DMS79 treated with DMSO at 0.1 percent for 48 hours (cell line): ENCODE results near the gene PCBP3.
"Not testable (repeated sequence)": the region's sequence is repeated elsewhere in the genome, so short reads cannot be mapped to it uniquely, and the experiment has no call there.

ENCODE experiments used
- DNase-seq: peaks from one replicate; lab custom pipeline; 2025; lab: John Stamatoyannopoulos, UW

The PCBP3 gene

DNA sequence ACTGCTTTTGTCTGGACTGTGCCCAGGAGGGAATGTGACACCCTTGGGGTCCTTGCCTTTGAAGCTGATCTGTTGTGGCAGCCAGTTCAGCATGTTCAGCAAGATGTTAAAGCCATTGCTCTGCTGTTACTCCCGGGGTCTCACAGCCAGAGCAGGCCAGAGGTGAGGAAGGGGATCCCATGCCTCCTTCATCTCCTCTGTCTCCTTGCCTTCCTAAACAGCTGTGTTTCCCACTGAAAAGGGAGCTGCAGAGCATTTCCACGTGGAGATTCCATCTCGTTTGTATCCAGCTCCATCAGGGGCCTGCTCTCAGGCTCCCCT is 202.2 kb downstream of the PCBP3 start:
- DNase-seq: no peak

DNA sequence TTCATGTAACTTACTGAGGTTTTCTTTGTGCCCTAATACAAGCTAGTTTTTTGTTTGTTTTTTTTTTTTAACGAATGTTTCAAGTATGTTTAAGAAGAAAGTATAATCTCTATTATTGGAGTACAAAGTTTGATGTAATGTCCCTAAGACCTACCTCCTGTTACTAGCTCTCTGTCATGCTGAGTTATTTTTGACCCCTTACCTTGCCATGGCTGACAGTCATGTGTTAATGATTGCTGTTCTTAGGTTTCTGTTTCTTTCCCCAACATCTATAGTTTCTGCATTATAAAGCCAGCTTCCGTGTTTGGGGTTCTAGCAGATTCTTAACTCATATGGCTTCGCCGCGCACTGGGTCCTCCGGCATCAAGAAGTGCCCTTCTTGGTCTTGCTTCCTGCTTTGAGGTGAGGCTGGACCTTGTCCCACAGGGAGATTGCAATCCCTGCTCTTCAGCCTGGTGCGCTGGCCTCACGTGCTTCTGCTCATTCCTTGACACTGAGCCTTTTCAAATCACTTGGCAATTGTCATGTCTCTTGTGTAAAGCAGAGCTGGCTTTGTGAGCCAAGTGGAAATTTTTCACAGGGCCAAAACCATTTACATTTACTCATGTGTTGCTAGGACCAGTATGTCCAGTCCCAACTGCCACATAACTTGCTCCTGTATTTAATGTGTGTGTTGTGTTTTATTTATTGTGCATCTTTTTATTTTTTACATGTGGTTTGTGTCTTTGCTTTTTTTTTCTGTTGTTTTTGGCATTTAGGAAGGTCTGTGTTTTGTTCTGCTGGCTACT is 203.0 kb downstream of the PCBP3 start:
- DNase-seq: no peak

DNA sequence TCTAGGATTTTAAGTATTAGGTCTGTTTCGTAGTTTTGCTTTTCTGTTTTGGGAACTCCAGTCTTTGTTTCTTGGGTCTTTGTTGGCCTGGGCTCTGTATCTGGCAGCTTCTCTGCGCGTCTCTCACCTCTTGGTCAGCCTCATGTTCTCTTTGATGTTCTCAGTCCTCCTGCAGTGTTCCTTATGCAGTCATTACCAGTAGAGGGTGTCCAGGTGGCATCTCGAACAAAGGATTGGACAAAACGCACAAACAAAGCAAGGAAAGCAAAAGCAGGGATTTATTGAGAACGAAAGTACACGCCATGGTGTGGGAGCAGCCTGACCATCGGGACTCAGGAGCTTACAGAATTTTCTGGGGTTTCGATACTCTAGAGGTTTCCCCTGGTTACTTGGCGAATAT is 204.3 kb downstream of the PCBP3 start:
- DNase-seq: no peak

DNA sequence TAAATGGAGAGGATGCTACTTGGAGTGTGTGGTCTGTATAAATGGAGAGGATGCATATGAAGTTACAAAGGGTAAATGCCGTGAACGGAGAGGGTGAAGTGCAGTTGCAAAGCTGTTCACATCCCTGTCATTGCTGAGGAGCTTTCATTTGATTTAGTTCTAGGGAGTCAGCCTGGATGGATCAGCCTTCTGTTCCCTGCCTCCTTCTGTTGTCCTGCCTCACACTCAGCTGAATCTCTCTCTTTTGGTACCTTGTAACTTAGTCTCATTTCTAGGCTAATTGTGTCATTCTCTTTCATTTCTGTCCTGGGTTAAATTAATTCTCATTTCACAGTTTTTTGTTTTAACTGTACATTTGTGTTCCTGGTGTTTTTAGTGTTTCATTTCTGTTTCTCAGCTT is 204.8 kb downstream of the PCBP3 start:
- DNase-seq: no peak

DNA sequence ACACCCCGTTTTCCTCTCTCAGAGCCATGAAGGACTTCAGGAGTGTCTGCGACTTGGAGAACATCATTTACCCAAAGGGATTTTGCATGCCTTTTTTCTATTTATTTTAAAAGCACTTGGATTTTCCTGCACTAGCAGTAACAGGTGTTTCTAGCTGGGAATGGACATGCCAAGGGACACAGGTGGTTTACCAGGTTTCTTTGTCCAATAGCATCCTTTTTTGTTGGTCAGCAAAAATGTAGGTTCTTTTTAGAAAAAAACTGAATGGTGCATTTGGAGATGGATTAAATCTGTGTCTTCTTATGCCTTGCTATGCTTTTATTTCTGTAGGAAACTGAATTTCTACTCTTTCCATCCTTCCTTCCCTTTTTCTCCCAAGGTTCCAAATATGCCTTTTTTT is 205.3 kb downstream of the PCBP3 start:
- DNase-seq: no peak

DNA sequence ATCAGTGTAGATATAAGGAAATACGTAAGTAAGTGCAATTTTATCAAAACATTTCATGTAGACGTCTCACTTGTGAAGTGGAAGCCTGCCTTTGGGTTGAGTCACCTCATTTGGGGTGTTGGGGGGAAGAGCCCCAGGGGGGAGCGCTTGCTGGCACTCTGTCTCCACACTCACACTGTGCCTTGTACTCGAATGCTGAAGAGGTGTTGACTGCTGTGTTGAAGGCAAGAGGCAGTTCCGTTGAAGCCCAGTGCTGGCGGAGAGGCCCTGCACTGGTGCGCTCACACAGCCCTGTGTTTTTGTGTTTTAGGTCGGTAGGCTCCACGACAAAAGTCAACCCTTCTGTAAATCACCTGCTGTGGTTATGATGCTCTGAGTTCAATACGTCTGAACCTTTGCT is 206.1 kb downstream of the PCBP3 start:
- DNase-seq: no peak

DNA sequence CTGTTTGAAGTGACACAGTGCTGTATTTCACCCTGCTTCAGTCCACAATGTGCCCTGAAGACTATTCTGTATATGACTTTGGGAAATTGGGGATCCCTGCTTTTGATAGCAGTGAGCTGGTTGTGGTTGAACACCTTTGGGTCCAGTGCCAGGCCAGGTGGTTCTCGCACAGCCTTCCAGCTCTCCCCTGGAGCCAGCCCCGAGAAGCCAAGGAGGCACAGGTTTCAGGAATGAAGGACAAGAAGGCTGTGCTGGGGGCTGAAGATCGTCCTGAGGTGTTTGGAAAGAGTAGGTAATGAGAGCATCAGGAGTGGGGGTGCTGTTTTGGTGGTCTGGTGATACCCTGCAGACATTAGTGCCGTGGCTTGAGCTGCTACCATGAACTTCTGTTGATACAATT is 206.7 kb downstream of the PCBP3 start:
- DNase-seq: no peak

DNA sequence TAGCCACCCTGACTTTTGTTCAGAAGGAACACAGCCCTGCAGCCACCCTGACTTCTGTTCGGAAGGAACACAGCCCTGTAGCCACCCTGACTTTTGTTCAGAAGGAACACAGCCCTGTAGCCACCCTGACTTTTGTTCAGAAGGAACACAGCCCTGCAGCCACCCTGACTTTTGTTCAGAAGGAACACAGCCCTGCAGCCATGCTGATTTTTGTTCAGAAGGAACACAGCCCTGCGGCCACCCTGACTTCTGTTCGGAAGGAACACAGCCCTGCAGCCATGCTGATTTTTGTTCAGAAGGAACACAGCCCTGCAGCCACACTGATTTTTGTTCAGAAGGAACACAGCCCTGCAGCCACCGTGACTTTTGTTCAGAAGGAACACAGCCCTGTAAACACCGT is 208.9 kb downstream of the PCBP3 start:
- not testable (repeated sequence) for DNase-seq

DNA sequence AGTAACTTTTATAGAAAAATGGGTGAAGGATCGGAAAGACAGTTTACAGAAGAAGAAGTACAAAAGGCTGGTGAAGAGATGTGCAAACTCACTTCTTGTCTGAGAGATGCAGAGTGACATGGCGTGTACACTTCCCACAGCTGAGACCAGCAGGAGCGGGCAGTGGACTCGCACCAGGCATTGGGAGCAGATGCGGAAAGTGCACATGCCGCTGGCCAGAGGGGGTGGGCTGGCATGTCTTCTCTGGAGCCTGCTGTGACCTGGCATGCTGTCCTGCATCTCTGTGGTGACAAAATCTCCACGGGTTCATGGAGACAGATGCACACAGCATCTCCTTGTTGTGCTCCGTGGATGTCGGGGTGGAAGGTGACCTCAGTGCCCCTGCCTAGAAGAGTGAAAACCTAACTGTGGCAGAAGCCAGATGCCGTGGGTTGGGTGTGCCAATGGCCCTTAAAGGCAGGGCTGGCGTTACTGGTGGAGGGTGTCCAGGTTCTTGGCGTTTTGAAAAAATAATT is 209.4 kb downstream of the PCBP3 start:
- DNase-seq: no peak

DNA sequence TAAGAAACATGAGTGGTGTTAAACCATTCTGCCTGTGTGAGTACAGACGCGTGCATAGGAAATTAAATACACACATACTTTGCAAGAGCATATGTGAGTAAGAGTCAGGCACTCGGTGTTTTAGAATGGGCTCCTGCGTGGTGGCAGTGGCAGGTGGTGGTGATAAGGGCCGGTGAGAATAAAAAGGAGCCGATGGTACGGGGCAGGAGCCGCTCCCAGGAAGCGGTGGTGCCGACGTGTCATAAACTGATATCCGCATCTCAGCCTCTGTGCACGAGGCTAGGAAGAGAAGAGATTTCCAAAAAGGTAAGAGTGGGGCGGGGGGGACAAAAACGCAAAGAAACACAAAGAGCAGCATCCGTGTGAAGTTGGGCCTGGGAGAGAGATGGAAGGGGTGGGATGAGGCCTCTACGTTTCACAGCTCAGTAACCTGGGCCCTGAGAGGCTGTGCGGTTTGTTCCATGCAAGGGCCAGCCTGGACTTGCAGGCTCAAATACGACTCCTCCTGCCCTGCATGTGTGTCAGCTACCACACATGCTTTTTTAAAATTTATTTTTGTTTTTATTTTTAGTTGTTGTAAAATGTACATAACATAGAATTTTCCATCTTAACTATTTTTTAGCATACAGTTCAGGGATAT is 210.3 kb downstream of the PCBP3 start:
- DNase-seq: no peak

DNA sequence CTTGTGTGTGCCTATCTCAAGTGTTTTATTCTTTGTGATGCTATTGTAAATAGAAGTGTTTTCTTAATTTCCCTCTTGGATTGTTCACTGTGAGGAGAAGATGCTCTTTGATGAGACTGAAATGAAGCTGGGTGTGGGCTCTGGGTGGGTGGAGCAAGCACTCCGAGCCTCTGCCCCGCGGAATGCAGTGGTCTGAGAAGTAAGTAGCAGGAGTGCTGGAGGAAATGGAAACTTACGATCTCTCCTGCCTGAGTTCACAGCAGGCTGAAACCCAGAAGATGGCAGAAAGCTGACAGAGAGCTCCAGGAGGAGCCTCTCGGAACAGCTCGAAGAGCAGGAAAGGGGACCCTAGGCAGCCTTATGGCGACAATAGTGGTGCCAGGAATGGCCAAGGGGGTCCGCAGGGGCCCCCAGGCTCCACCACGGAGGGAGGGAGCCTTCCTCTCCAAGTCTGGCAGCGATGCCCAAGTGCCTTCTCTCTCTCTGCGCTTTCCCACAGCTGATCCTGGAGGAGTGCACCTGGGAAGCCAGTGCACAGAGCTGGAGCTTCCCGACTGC is 211.2 kb downstream of the PCBP3 start:
- DNase-seq: no peak

DNA sequence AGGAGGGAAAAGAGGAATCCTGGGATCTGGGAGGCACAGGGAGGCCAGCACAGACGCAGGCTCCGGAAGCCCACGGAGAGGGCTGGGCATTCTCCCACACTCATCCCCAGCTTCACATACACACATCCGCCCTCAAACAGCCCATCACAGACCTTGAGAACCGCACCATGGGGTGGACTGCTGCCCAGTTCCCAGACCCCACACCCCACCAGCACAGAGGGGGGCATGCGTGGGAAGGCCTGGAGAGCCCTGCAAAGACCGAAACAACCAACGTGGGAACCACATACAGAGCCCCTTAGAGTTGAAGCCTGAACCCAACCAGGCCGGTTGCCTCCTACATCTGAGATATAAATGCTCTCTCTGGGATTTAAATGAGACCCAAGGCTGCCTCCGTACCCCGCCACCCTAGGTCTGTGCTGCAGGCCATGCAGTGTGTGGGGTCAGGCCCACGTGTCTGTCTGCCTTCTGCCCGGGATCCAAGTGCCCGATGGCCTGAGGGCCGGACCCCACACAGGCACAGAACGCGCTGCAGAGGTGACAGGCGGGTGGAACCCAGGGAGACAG is 211.8 kb downstream of the PCBP3 start:
- no peak for DNase-seq

DNA sequence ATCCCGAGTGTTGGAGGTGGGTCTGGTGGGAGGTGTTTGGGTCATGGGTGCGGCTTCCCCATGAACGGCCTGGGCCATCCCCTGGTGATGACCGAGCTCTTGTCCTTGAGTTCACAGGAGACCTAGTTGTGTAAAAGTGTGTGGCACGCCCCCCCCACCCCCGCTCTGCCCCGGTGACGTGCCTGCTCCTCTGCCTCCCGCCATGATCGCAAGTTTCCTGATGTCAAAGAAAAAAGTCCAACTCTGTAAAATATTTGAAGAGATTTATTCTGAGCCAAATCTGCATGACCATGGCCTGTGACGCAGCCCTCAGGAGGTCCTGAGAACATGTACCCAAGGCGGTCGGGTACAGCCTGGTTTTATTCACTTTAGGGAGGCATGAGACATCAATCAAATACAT is 212.9 kb downstream of the PCBP3 start:
- no peak for DNase-seq

DNA sequence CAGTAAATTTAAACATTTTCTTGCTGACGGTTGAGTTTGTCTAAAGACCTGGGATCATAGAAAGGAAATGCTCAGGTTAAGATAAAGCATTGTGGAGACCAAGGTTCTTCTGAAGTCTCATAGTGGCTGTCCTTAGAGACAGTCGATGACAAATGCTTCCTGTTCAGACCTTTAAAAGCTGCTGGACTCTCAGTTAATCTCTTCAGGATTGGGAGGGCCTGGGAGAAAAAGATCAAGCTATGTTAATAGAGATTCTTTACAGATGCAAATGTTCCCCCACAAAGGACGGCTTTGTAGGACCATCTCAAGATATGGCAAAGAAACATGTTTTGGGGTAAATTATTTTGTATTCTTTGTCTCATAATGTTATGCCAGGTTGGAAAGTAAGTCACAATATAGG is 213.4 kb downstream of the PCBP3 start:
- DNase-seq: no peak

DNA sequence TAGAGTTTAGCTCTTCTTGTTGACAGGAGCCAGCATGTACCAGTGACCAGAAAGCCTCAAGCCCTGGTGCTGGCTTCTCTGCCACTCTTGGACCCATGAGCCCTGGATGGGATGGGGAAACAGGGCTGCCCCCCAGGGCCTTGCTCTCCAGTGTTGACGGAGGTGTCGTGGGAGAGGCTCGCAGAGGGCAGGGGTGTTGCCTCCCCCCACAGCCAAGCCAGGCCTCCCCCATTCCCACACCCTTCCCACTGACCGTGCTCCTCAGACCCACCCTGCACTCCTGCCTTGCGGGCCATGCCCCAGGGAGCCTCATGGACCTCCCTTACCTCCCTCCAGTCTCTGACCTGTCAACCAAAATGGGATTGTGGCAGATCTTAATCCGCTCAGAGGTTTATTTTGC is 214.2 kb downstream of the PCBP3 start:
- no peak for DNase-seq

DNA sequence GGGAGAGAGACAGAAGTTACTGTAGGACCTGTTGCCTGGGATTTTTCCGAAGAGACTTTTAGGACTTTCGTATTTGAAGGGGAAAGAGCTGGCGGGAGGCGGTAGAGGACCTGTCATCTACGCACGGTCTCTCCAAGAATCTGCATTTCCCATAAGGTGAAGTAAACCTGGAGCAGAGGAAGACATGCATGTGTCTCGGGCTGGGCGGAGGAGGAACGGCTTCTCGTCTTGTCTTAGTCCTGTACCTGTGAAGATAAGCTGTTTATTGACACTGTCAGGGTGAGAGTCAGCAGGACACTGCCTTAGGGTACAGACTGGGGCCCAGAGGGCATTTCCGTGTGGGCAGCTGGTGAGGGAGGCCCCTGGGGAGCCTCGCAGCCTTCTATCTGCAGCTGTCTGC is 214.7 kb downstream of the PCBP3 start:
- no peak for DNase-seq

DNA sequence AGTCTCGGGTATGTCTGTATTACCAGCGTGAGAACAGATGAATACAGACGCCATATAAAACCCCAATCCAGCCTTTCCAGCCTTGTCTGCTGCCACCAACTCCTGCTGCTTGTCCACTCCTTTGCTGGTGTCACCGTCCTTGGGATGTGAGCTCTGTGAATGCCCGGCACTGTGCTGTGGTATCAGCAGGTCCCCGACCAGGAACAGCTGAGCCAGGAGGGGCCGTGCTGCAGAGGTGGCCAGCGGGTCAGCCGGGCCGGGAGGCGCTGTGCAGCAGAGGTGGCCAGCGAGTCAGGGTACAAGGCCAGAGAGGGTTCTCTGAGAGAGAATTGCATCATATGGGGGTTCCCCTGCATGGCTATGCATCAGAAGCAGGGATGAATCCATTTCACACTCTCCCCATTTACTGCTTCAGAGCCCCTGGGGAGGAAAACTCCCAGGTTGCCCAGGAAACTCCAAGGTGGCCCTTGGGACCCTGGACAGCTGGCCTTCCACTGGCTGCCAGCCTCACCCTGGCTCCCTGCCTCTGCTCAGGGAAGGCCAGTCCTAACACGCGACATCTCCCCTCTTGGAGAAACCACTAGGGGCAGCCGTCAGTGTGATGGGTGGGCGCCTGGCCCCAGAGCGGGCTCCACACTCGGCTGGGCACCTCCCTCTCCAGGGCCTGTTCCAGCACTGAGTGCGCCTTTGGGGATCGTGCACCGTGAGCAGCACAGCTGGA is 215.7 kb downstream of the PCBP3 start:
- no peak for DNase-seq

DNA sequence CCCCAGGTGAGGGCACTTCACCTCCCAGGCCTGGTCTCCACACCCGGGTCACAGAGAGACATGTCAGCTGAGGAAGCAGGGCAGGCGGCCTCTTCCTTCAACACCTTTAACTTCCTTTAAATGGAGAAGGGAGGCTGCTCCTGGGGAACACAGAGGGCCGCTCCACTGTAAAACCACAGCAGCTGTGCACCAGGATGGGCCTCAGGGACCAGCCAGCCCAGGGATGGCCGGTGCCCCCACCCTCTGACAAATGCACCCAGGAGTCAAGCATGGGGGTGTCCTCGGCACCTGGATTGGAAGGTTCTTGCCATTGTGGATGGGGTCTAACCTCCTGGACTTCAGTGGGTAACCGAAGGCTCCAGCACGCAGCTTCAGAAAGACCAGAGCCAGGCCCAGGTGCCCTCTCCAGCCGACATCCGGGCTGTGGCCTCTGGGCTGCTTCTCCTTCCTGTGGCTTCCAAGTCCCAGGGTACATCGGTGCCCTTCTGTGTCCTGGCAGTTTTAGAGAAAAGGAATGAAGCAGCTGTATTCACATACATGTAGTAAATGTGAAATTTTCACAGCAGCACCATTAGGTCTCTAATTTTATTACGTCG is 216.3 kb downstream of the PCBP3 start:
- DNase-seq: no peak

DNA sequence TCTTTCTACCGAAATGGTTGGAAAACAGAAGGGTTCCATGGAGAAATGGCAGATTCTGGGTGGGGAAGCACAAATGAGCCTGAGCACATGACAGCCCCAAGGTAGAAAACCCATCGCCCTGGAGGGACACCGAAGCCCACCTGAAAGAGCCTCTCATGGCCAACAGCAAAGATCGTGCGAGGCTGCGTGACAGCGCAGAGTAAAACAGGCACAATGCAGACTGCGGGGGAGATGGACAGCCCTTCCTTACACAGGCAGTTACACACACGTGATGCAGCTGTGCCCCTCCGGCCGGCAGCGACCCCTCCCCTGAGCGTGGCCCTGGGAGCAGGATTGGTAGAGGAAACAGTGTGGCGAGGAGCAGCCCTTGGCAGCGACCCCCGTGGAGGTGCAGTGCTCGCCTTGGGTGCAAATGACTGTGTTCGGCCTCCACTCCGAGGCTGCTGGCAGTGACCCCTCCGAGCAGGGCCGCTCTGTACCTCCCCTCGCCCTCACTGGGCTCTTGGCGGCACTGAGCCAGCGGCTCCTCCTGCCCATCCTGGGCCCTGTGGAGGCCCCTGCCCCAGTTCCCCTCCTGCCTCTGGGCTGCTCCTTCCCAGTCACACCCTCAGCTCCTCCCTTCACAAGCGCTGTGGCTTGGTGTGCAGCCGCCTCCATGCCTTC is 217.1 kb downstream of the PCBP3 start:
- DNase-seq: no peak

DNA sequence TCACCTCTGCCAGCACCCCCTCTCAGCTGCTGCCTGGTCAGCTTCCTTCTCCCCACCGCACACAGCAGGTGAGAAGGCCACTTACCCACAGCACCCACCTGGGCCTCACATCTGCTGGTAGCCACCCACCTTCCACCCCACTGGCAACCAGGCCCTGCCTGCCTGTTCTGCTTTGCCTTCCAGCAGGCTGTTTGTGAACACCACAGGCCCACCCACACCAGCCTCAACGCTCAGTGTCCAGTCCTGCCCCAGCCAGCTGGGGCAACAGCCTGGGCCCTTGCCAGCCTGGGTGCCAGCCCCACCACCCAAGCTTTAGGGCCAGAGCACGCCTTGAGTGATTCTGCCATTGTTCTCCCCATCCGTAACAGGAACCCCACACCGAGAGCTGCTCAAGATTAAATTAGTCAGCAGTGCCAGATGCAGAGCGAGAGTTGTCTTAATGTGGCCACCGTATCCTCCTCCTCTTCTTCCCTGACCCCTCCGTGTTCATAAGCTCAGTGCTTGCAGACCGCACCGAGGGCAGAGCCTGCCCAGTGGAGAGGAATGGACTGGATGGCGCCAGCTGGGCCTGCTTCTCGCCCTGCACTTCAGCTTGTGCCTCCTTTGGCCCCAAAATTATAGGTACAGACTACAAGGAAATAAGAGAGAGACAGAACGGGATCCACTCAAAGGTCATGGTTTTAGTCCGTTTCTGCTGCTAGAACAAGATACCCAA is 217.8 kb downstream of the PCBP3 start:
- DNase-seq: no peak
